CD4-positive, alpha-beta T cell (primary cell): ENCODE measurements around the gene MAN1C1. TPM values are rescaled to one million over a fixed set of nuclear protein-coding genes. Genes with fewer than 3 reads are reported as not detected.

Experiments used
- ATAC-seq: fragments of 200-7000 bp; cut with Tn5 transposase; one replicate; pipeline ENCODE4 v1.10.0; 2022; ENCODE audit warnings: mild to moderate bottlenecking; ENCODE audit not compliant: poor library complexity
- CTCF ChIA-PET: fragments of 350-600 bp; sonication (Branson Sonifier 250); formaldehyde crosslinking; loops from one replicate; lab custom pipeline; 2021; ENCODE audit warnings: antibody characterized with exemption, inconsistent platforms; lab: Charles Lee
- POLR2A ChIA-PET: fragments of 350-600 bp; sonication (Branson Sonifier 250); formaldehyde crosslinking; loops from one replicate; lab custom pipeline; 2021; ENCODE audit warnings: antibody characterized with exemption, inconsistent platforms; lab: Charles Lee
- DNase-seq, 14 experiments: peaks; one replicate each; pipeline ENCODE4 v3.0.0-alpha.2; 2013 to 2020; ENCODE audit warnings: mixed read lengths in 2 of 14
- H3K27ac ChIP-seq, 2 donors: one replicate each; pipeline versions ENCODE4 v1.5.1 to v1.7.0; 2013; ENCODE audit warnings: low read length in 2 of 2, low read depth in 1 of 2, mild to moderate bottlenecking in 1 of 2
- H3K27me3 ChIP-seq, 2 experiments: 1 replicate in 1 of 2; 2 replicates in 1 of 2; pipeline versions ENCODE4 v1.6.1 to v1.7.0; 2013; ENCODE audit warnings: low read length in 2 of 2, control low read depth in 1 of 2, mild to moderate bottlenecking in 1 of 2, moderate library complexity in 1 of 2; ENCODE audit not compliant: insufficient read depth in 2 of 2, control insufficient read depth in 1 of 2
- H3K36me3 ChIP-seq: one replicate; pipeline ENCODE4 v1.6.1; 2013; ENCODE audit warnings: low read length, control low read depth; ENCODE audit not compliant: insufficient read depth
- H3K4me1 ChIP-seq: one replicate; pipeline ENCODE4 v1.6.1; 2013; ENCODE audit warnings: low read length, control low read depth; ENCODE audit not compliant: insufficient read depth
- H3K4me3 ChIP-seq: one replicate; pipeline ENCODE4 v1.5.1; 2013; ENCODE audit warnings: mild to moderate bottlenecking, low read length, moderate library complexity
- H3K9me3 ChIP-seq, 2 experiments: 1 replicate in 1 of 2; 2 replicates in 1 of 2; pipeline versions ENCODE4 v1.6.1 to v1.7.0; 2013; ENCODE audit warnings: low read length in 2 of 2, mild to moderate bottlenecking in 2 of 2, control low read depth in 1 of 2, moderate library complexity in 1 of 2; ENCODE audit not compliant: control insufficient read depth in 1 of 2, insufficient read depth in 1 of 2
- H3K27ac Mint-ChIP-seq: one replicate; pipeline ENCODE4 v1.8.0; 2020; ENCODE audit warnings: mixed read lengths
- H3K27me3 Mint-ChIP-seq: one replicate; pipeline ENCODE4 v1.8.0; 2021; ENCODE audit warnings: mixed read lengths
- H3K36me3 Mint-ChIP-seq: one replicate; pipeline ENCODE4 v1.8.0; 2021; ENCODE audit warnings: low read depth, mixed read lengths
- H3K4me1 Mint-ChIP-seq: one replicate; pipeline ENCODE4 v1.8.0; 2021; ENCODE audit warnings: low read depth, mixed read lengths
- H3K4me3 Mint-ChIP-seq: one replicate; pipeline ENCODE4 v1.8.0; 2020; ENCODE audit warnings: mild to moderate bottlenecking, mixed read lengths
- H3K9me3 Mint-ChIP-seq: one replicate; pipeline ENCODE4 v1.8.0; 2020; ENCODE audit warnings: mixed read lengths
- CTCF ChIP-seq: fragments of 200-600 bp; IDR thresholded peaks from one replicate; pipeline ENCODE4 v1.8.0; 2022; ENCODE audit warnings: antibody characterized with exemption, mild to moderate bottlenecking
- intact Hi-C, 2 experiments: fragments of 100-400 bp; cut with DNase I in 1 of 2; cut with micrococcal nuclease in 1 of 2; formaldehyde crosslinking; loops; one replicate each; pipeline versions ENCODE4 v1.15.1 to v1.9.0; 2023 to 2025; cut with DNase I, micrococcal nuclease
- total RNA-seq, 174 experiments: library from RNA in 2 of 174; stranded (reverse) in 2 of 174; gene quantifications; one replicate each; pipeline ENCODE4 v1.2.3 and lab custom pipeline; 2021 to 2026

The MAN1C1 gene
- total RNA-seq, 2 experiments from 2014 or later, result 44.4 to 46.9 TPM

DNA sequence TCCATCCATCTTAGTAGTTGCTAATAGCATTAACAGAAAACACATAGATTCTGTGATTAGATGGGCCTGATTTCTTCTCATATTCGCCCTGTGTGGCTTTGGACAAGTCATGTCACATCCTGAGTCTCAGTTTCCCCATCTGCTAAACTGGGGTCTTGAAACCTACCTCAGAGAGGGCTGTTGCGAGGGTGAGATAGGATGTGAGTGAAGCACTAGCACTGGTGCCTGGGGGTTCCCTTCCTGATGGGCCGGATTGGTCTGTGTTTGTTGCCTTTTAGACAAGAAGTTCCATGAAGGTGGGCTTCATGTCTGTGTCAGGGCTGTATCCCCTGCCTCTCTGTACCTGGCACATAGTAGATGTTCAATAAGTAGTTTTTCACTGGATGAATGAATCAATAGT lies 3.5 kb upstream of the MAN1C1 start:
- DNase-seq (no peak), ATAC-seq (no peak)
- peaks cover 45% of the 10 kb centered on the region for H3K4me1 ChIP-seq
- Mint-ChIP-seq H3K4me3 (no peak overlapping the region), H3K27me3 (no peaks in the 10 kb centered on the region), H3K4me1 (peaks cover 44% of the 10 kb centered on the region), H3K9me3 (no peaks in the 10 kb centered on the region), H3K36me3 (no peaks in the 10 kb centered on the region), H3K27ac (no peak overlapping the region)
- CTCF ChIA-PET, result no interaction called here
- no peaks in the 10 kb centered on the region for H3K36me3 ChIP-seq
- intact Hi-C loops, result no loop called here
- no peak for TF ChIP-seq CTCF
- POLR2A ChIA-PET, result interaction anchor here (1.2 kb wide), 1 partner anchor 30 kb away, joined by 4 read pairs; no protein-coding TSS in a partner anchor
- no peaks in the 10 kb centered on the region for H3K27me3 ChIP-seq
- no peak overlapping the region for H3K4me3 ChIP-seq
- H3K27ac ChIP-seq, result no peak overlapping the region
- H3K9me3 ChIP-seq, result no peaks in the 10 kb centered on the region

DNA sequence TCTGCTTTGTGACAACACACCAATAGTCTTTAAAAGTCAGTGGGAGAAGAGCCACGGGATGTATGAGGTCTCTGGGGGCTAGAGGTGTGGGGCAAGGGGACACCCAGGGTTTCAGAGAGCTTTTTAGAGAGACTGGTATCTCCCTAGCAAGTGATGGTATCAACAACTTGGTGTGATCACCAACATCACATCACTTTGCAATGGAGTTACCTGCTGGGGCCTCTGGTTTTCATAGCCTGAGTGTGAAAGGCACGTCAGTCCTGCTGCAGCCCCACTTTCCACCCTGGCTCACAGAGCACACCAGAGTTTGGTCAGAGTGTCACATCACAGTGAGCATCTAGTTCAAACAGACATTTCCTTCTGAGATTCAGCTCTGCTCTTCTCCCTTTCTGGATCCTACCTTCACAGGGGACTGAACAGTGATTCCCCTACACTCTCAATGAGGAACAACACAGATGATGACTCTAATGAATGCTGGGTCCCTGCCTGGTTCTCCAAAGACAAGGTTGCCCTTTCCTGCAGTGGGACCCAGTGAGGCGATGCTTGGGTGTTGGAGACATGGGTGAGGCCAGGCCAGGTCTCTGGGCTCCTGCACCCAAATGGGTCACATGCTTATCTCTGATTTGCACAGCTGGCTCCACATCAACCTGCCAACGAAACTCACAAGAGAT lies 2.0 kb upstream of the MAN1C1 start:
- TF ChIP-seq CTCF, result no peak
- H3K9me3 Mint-ChIP-seq, result no peaks in the 10 kb centered on the region
- ATAC-seq, result no peak
- peak in 1 of 14 experiments; percentile 23 for DNase-seq
- Histone ChIP-seq H3K27me3 (no peaks in the 10 kb centered on the region), H3K9me3 (no peaks in the 10 kb centered on the region), H3K4me3 (no peak overlapping the region), H3K27ac (no peak overlapping the region), H3K36me3 (no peaks in the 10 kb centered on the region), H3K4me1 (peaks cover 50% of the 10 kb centered on the region)
- intact Hi-C loops, result loop anchor here (5.0 kb wide), 2 partner anchors 72 to 78 kb away; partner anchors contain the start of gene LDLRAP1 (in 1 of the 2)
- H3K4me1 Mint-ChIP-seq, result peaks cover 46% of the 10 kb centered on the region
- POLR2A ChIA-PET, result interaction anchor here (1.1 to 3.8 kb wide), 4 partner anchors 16 to 205 kb away, joined by 3 to 36 read pairs (median 6); partner anchors contain the start of gene MTFR1L
- CTCF ChIA-PET, result interaction anchor here (0.9 kb wide), 1 partner anchor 196 kb away, joined by 3 read pairs; no protein-coding TSS in a partner anchor
- H3K27ac Mint-ChIP-seq, result peak overlapping the region; percentile 78
- peaks cover 15% of the 10 kb centered on the region for H3K36me3 Mint-ChIP-seq
- H3K27me3 Mint-ChIP-seq, result no peaks in the 10 kb centered on the region
- H3K4me3 Mint-ChIP-seq, result peak overlapping the region; percentile 90

DNA sequence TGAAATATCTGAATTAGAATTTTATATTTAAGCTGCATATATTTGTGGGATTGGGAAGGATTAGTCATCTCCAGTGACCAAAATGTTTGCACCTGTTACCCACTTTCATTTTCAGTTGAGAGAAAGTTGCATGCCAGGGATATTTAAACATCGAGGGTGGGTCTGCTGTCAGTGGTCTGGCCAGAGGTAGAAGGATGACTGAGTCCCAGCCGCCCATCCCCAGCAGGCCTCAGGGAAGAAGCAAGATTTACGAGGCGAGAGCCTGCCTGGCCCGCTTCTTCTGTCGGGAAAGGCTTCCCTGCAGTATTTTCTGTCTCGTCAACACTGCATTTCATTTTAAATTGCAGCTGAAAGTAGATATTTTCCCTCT lies 1.4 kb upstream of the MAN1C1 start:
- H3K27me3 ChIP-seq, result no peaks in the 10 kb centered on the region
- peaks cover 55% of the 10 kb centered on the region for H3K4me1 ChIP-seq
- peaks cover 19% of the 10 kb centered on the region for H3K36me3 Mint-ChIP-seq
- DNase-seq (no peak), ATAC-seq (no peak)
- no peak for TF ChIP-seq CTCF
- no peaks in the 10 kb centered on the region for H3K9me3 ChIP-seq
- H3K4me1 Mint-ChIP-seq, result peaks cover 48% of the 10 kb centered on the region
- POLR2A ChIA-PET, result interaction anchor here (0.5 to 3.8 kb wide), 8 partner anchors 16 to 383 kb away, joined by 3 to 36 read pairs (median 4); partner anchors contain the start of genes MTFR1L and SYF2
- intact Hi-C loops, result loop anchor here (5.0 kb wide), 2 partner anchors 73 to 77 kb away; partner anchors contain the start of gene LDLRAP1 (in 1 of the 2)
- H3K27ac Mint-ChIP-seq, result peak overlapping the region; percentile 78
- H3K4me3 ChIP-seq, result no peak overlapping the region
- peak overlapping the region; percentile 90 for H3K4me3 Mint-ChIP-seq
- H3K27ac ChIP-seq, result no peak overlapping the region
- no peaks in the 10 kb centered on the region for H3K27me3 Mint-ChIP-seq
- H3K36me3 ChIP-seq, result no peaks in the 10 kb centered on the region
- H3K9me3 Mint-ChIP-seq, result no peaks in the 10 kb centered on the region
- CTCF ChIA-PET, result interaction anchor here (1.2 kb wide), 1 partner anchor 61 kb away, joined by 3 read pairs; no protein-coding TSS in a partner anchor
